Activated CD8-positive, alpha-beta T cell treated with anti-CD3 and anti-CD28 coated beads for 36 hours (primary cell): ENCODE results near the gene GALNS. TPM values are rescaled to one million over a fixed set of nuclear protein-coding genes. Genes with fewer than 3 reads are reported as not detected.

Source experiments
- ATAC-seq: fragments of 200-7000 bp; cut with Tn5 transposase; one replicate; pipeline ENCODE4 v1.10.0; 2021; ENCODE audit warnings: mild to moderate bottlenecking, moderate library complexity
- CTCF ChIA-PET: fragments of 350-600 bp; sonication (Branson Sonifier 250); formaldehyde crosslinking; loops from one replicate; lab custom pipeline; 2021; ENCODE audit warnings: antibody characterized with exemption; lab: Charles Lee
- POLR2A ChIA-PET: fragments of 350-600 bp; sonication (Branson Sonifier 250); formaldehyde crosslinking; loops from one replicate; lab custom pipeline; 2021; ENCODE audit warnings: antibody characterized with exemption; lab: Charles Lee
- DNase-seq: peaks from one replicate; pipeline ENCODE4 v3.0.0-alpha.2; 2020
- H3K27ac Mint-ChIP-seq: one replicate; pipeline ENCODE4 v1.8.0; 2021; ENCODE audit warnings: mild to moderate bottlenecking, mixed read lengths
- H3K27me3 Mint-ChIP-seq: one replicate; pipeline ENCODE4 v1.8.0; 2021; ENCODE audit warnings: mixed read lengths
- H3K36me3 Mint-ChIP-seq: one replicate; pipeline ENCODE4 v1.8.0; 2021; ENCODE audit warnings: low read depth, mixed read lengths
- H3K4me1 Mint-ChIP-seq: one replicate; pipeline ENCODE4 v1.8.0; 2021; ENCODE audit warnings: low read depth, mixed read lengths
- H3K4me3 Mint-ChIP-seq: one replicate; pipeline ENCODE4 v1.8.0; 2021; ENCODE audit warnings: mild to moderate bottlenecking, moderate library complexity, mixed read lengths
- H3K9me3 Mint-ChIP-seq: one replicate; pipeline ENCODE4 v1.8.0; 2021; ENCODE audit warnings: mixed read lengths
- intact Hi-C: fragments of 100-400 bp; cut with micrococcal nuclease; formaldehyde crosslinking; loops from one replicate; pipeline ENCODE4 v1.10.0; 2022
- total RNA-seq, 2 experiments: library from RNA; stranded (reverse); gene quantifications; one replicate each; pipeline ENCODE4 v1.2.3, GENCODE V29; 2021
- TF ChIP-seq, protein P1 (sequence below): fragments of 200-600 bp; IDR thresholded peaks from one replicate; pipeline ENCODE4 v1.8.0; 2022; ENCODE audit warnings: antibody characterized with exemption, mild to moderate bottlenecking

GALNS gene
- total RNA-seq, 2 experiments from 2014 or later, result 24.5 to 25.4 TPM

DNA sequence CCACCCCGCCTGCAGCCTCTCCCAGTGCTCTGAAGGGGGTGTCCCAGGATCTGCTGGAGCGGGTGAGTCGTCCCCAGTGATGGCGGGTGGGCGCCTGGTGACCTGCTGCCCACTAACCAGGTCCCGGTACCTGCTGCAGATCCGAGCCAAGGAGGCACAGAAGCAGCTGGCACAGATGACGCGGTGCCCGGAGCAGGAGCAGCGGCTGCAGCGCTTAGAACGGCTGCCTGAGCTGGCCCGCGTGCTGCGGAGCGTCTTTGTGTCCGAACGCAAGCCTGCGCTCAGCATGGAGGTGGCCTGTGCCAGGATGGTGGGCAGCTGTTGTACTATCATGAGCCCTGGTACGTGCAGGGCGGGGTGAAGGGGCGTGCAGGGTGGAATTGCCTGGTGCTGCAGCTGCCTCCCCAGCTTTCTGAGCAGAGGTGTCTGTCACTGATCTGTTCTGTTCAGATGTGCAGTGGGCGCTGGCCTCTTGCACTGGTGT lies 49.6 kb downstream of the GALNS start:
- ChIA-PET POLR2A (interaction anchor here (0.6 to 7.3 kb wide), 3 partner anchors 25 to 161 kb away, joined by 3 to 81 read pairs (median 23); partner anchors contain the start of gene PIEZO1), CTCF (no interaction called here)
- H3K4me1 Mint-ChIP-seq, result peaks cover 11% of the 10 kb centered on the region
- TF ChIP-seq, protein P1, sequence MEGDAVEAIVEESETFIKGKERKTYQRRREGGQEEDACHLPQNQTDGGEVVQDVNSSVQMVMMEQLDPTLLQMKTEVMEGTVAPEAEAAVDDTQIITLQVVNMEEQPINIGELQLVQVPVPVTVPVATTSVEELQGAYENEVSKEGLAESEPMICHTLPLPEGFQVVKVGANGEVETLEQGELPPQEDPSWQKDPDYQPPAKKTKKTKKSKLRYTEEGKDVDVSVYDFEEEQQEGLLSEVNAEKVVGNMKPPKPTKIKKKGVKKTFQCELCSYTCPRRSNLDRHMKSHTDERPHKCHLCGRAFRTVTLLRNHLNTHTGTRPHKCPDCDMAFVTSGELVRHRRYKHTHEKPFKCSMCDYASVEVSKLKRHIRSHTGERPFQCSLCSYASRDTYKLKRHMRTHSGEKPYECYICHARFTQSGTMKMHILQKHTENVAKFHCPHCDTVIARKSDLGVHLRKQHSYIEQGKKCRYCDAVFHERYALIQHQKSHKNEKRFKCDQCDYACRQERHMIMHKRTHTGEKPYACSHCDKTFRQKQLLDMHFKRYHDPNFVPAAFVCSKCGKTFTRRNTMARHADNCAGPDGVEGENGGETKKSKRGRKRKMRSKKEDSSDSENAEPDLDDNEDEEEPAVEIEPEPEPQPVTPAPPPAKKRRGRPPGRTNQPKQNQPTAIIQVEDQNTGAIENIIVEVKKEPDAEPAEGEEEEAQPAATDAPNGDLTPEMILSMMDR, result no peak
- no peak overlapping the region for H3K4me3 Mint-ChIP-seq
- no peak overlapping the region for H3K27ac Mint-ChIP-seq
- H3K36me3 Mint-ChIP-seq, result peaks cover 59% of the 10 kb centered on the region
- DNase-seq (no peak), ATAC-seq (no peak)
- intact Hi-C loops, result no loop called here
- H3K9me3 Mint-ChIP-seq, result no peaks in the 10 kb centered on the region
- H3K27me3 Mint-ChIP-seq, result no peaks in the 10 kb centered on the region

DNA sequence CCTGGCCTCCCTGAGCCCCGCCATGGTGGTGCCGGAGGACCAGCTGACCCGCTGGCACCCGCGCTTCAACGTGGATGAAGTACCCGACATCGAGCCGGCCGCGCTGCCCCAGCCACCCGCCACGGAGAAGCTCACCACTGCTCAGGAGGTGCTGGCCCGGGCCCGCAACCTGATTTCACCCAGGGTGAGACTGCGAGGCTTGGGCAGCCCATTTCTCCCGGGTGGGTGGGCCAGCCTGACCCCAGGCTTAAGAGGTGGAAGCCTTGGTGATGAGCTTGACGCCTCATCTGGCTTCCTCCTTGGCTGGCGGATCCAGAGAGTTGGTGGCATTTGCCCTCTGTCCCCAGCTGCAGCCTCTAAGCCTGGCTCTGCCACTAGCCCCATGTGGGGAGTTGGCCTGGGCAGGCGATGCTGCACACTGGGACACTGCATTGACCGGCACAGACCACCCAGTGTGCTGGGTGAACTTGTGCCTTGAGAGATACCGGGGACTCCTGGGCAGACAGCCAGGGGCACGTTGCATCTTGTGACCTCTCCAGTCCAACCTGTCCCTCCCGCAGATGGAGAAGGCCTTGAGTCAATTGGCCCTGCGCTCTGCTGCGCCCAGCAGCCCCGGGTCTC lies 50.1 kb downstream of the GALNS start:
- CTCF ChIA-PET, result no interaction called here
- no peak for ATAC-seq
- peaks cover 59% of the 10 kb centered on the region for H3K36me3 Mint-ChIP-seq

DNA sequence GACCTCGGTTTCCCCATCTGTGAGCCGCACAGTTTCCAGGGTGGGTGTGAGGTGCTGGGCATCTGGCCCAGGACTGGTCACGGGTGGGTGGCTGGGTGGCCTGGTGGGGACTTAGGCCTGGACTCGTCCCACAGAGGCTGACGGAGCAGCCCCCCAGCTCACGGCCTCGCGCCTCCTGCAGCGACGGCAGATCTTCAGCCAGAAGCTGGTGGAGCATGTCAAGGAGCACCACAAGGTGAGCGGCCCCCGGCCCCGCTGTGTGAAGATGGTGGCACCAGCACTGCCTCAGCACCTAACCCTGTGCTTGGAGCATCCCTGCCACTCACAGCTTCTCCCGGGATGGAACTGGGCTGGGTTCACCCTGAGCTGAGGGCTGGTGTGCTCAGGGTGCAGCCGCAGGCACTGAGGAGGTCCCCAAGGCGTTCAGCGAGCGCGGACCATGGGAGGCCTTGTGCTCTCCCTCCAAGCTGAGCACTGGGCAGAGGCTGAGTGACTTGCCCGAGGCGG lies 50.8 kb downstream of the GALNS start:
- intact Hi-C loops, result no loop called here
- CTCF ChIA-PET, result no interaction called here
- H3K4me3 Mint-ChIP-seq, result peak overlapping the region; percentile 54
- DNase-seq (no peak), ATAC-seq (no peak)
- POLR2A ChIA-PET, result interaction anchor here (0.9 to 4.5 kb wide), 2 partner anchors 23 to 758 kb away, joined by 4 to 49 read pairs; no protein-coding TSS in a partner anchor
- peaks cover 15% of the 10 kb centered on the region for H3K4me1 Mint-ChIP-seq
- no peaks in the 10 kb centered on the region for H3K9me3 Mint-ChIP-seq
- peaks cover 57% of the 10 kb centered on the region for H3K36me3 Mint-ChIP-seq
- TF ChIP-seq, protein P1, result no peak
- no peaks in the 10 kb centered on the region for H3K27me3 Mint-ChIP-seq
- no peak overlapping the region for H3K27ac Mint-ChIP-seq

More for the DNA sequence above, 50.1 kb downstream of the GALNS start:
- no peak for DNase-seq
- intact Hi-C loops, result no loop called here
- Mint-ChIP-seq H3K4me1 (peaks cover 11% of the 10 kb centered on the region), H3K27me3 (no peaks in the 10 kb centered on the region), H3K9me3 (no peaks in the 10 kb centered on the region), H3K27ac (no peak overlapping the region), H3K4me3 (peak overlapping the region; percentile 54)
- POLR2A ChIA-PET, result interaction anchor here (4.5 to 7.3 kb wide), 2 partner anchors 24 kb away, joined by 49 to 81 read pairs; partner anchors contain the start of gene PIEZO1
- TF ChIP-seq, protein P1, result no peak

DNA sequence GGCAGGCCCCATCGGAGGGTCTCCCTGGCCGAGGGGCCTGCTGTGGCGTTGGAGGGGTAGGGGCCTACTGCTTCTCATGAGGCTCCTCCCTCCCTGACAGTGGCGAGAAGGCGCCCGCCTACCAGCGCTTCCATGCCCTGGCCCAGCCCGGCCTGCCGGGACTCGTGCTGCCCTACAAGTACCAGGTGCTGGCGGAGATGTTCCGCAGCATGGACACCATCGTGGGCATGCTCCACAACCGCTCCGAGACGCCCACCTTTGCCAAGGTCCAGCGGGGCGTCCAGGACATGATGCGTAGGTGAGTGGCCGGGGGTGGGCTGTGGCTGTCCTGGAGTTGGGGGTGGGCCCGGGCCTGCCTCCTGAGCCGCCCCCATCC lies 51.4 kb downstream of the GALNS start:
- intact Hi-C loops, result no loop called here
- H3K36me3 Mint-ChIP-seq, result peaks cover 51% of the 10 kb centered on the region
- no peak overlapping the region for H3K27ac Mint-ChIP-seq
- CTCF ChIA-PET, result no interaction called here
- POLR2A ChIA-PET, result interaction anchor here (0.9 to 4.5 kb wide), 2 partner anchors 23 to 759 kb away, joined by 4 to 49 read pairs; no protein-coding TSS in a partner anchor
- ATAC-seq, result no peak
- peaks cover 21% of the 10 kb centered on the region for H3K4me1 Mint-ChIP-seq
- H3K9me3 Mint-ChIP-seq, result no peaks in the 10 kb centered on the region
- H3K4me3 Mint-ChIP-seq, result peak overlapping the region; percentile 81
- no peak for DNase-seq
- no peaks in the 10 kb centered on the region for H3K27me3 Mint-ChIP-seq
- TF ChIP-seq, protein P1, result no peak
